Jurkat, Clone E6-1 (cell line): ENCODE results near the gene FOXO6.

Experiments
- DNase-seq: peaks from one replicate; pipeline ENCODE4 v3.0.0-alpha.2; 2011; ENCODE audit warnings: low read depth, low spot score
- H3K4me3 ChIP-seq: 2 replicates; pipeline ENCODE4 v1.5.1; 2011; ENCODE audit warnings: mild to moderate bottlenecking, low read length, control low read depth, moderate library complexity

FOXO6 gene

DNA sequence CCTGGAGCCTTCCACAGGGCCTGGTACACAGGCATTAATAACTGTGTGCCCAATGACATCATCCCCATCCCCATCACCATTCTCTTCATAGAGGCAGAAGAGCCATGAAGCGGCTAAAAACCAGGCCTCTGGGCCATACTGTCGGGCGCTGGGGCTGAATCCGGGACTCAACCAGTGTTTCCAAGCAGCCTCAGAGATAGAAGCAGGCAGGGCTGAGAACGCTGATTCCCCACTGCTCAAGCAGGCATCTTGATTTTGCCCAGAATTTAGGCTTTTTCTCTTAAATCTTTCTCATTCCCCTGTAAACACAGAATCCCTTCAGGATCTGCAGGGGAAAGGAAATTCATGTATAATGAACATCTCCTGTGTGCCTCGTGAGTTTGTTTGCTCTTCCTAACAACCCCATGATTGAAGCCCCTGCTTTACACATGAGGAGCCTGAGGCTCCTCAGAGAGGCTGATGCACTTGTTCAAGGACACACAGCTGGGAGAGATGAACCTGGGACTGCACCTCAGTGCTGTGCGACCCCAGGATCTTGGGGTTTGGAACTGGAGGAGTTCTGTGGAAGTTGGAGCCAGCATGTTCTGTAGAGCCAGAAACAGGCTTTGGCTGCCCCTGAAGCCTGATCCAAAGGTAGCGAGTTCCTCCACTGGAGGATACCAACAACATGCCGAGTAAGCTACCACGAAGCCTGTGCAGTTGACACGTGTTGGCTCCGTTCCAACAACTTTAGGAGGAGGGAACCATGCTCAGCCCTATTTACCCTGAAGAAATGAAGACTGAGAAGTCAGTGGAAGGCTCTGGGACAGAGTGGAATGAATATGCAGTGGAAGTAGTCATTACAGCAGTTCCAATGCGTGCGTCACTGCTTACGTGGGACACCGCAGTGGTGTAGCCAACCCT lies 67.8 kb downstream of the FOXO6 start:
- H3K4me3 ChIP-seq: no peak overlapping the region
- DNase-seq: no peak

- no peak overlapping the region for H3K4me3 ChIP-seq
- no peak for DNase-seq
Measured at GRCh38 chr1:41429641-41430035, 68.4 kb downstream of the FOXO6 start.

- no peak for DNase-seq
- H3K4me3 ChIP-seq: no peak overlapping the region
Measured at GRCh38 chr1:41430069-41430468, 68.8 kb downstream of the FOXO6 start.

DNA sequence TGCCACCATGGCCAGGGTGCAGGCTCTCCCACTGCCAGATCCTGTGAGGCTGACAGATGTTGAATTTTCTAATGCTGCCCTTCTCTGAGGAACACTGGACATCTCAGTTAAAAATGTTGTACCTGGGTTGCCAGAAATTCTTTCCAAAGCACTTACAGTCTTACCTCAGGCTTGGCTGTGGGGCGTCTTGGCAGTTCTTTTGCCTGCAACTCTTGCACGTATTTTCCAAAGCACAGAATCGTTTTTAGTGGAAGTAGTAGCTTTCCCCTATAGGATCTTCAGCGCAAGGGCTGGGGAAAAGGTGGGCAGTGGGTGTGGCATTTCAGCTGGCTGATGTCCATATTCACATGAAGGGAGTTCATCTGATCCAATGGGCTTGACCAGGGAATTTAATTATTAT lies 69.3 kb downstream of the FOXO6 start:
- DNase-seq: no peak
- no peak overlapping the region for H3K4me3 ChIP-seq

GRCh38 chr1:41431490-41432350 lies 70.5 kb downstream of the FOXO6 start:
- no peak for DNase-seq

More at GRCh38 chr1:41431490-41432350, 70.5 kb downstream of the FOXO6 start:
- H3K4me3 ChIP-seq: no peak overlapping the region
